Suppressor macrophage treated with lipopolysaccharide for 4 hours (primary cell): ENCODE measurements around the gene TSPYL1.
"Not testable (repeated sequence)": the region's sequence is repeated elsewhere in the genome, so short reads cannot be mapped to it uniquely, and the experiment has no call there.

ENCODE experiments used
- DNase-seq: peaks from one replicate; pipeline ENCODE4 v3.0.0-alpha.2; 2020

Gene TSPYL1

GRCh38 chr6:116279232-116280160 is at the start of gene TSPYL1:
TSS of gene TSPYL1 (minus strand) at chr6:116279930. CDS start at chr6:116279830, 100 bp downstream.
- DNase-seq = peak; percentile 98

- no peak for DNase-seq
Observed at GRCh38 chr6:116329156-116329555, 49.4 kb upstream of the TSPYL1 start.

- no peak for DNase-seq
Observed at GRCh38 chr6:116328528-116328903, 48.8 kb upstream of the TSPYL1 start.

- no peak for DNase-seq
Observed at GRCh38 chr6:116327803-116328527, 48.2 kb upstream of the TSPYL1 start.

- no peak for DNase-seq
Observed at GRCh38 chr6:116326996-116327395, 47.3 kb upstream of the TSPYL1 start.

- DNase-seq = no peak
Observed at GRCh38 chr6:116326181-116326671, 46.5 kb upstream of the TSPYL1 start.

- DNase-seq = not testable (repeated sequence)
Observed at GRCh38 chr6:116325634-116326132, 46.0 kb upstream of the TSPYL1 start.

GRCh38 chr6:116323863-116324262 is 44.1 kb upstream of the TSPYL1 start:
- no peak for DNase-seq

GRCh38 chr6:116321933-116322332 is 42.2 kb upstream of the TSPYL1 start:
- DNase-seq = not testable (repeated sequence)

- no peak for DNase-seq
Observed at GRCh38 chr6:116316772-116317467, 37.2 kb upstream of the TSPYL1 start.

- DNase-seq = peak; percentile 82
Observed at GRCh38 chr6:116314878-116315277, 35.1 kb upstream of the TSPYL1 start.

GRCh38 chr6:116314218-116314617 is 34.5 kb upstream of the TSPYL1 start:
- DNase-seq = peak; percentile 11

- DNase-seq = peak; percentile 13
Observed at GRCh38 chr6:116313101-116313776, 33.5 kb upstream of the TSPYL1 start.

GRCh38 chr6:116309657-116310056 is 29.9 kb upstream of the TSPYL1 start:
- no peak for DNase-seq

- DNase-seq = no peak
Observed at GRCh38 chr6:116309001-116309400, 29.3 kb upstream of the TSPYL1 start.

GRCh38 chr6:116307633-116308032 is 27.9 kb upstream of the TSPYL1 start:
- no peak for DNase-seq

GRCh38 chr6:116307001-116307400 is 27.3 kb upstream of the TSPYL1 start:
- DNase-seq = no peak

GRCh38 chr6:116304538-116305097 is 24.9 kb upstream of the TSPYL1 start:
- DNase-seq = no peak

GRCh38 chr6:116301104-116301503 is 21.4 kb upstream of the TSPYL1 start:
- no peak for DNase-seq

GRCh38 chr6:116300566-116300965 is 20.8 kb upstream of the TSPYL1 start:
- DNase-seq = no peak

GRCh38 chr6:116298973-116299372 is 19.2 kb upstream of the TSPYL1 start:
- peak; percentile 70 for DNase-seq

GRCh38 chr6:116298273-116298672 is 18.5 kb upstream of the TSPYL1 start:
- DNase-seq = no peak
